H1 (cell line): ENCODE data around the gene C10orf95. TPM values are rescaled to one million over a fixed set of nuclear protein-coding genes. Genes with fewer than 3 reads are reported as not detected.

ENCODE experiments used
- POLR2AphosphoS5 ChIP-seq: IDR thresholded peaks from 2 replicates; pipeline ENCODE4 v1.6.1; 2011; ENCODE audit warnings: low read depth, low read length
- RNF2 ChIP-seq: fragments of 200-900, 300-1000 bp; sonication (generic); IDR thresholded peaks from 2 replicates; pipeline ENCODE4 v1.7.1; 2016; ENCODE audit warnings: borderline replicate concordance, low read depth, mild to moderate bottlenecking, antibody characterized with exemption, low read length; ENCODE audit not compliant: poor library complexity, severe bottlenecking; ENCODE audit errors: missing control alignments
- polyA plus RNA-seq, 7 experiments: library from polyadenylated mRNA; depleted of rRNA in 3 of 7; stranded (reverse) in 5 of 7; unstranded in 2 of 7; fragments of >200 nt in 5 of 7; fragments of 200-250 nt in 2 of 7; gene quantifications; 1 replicate in 5 of 7; 2 replicates in 1 of 7; 4 replicates in 1 of 7; pipeline versions ENCODE4 v1.2.1 to v1.2.3, GENCODE V29; 2011 to 2013; ENCODE audit warnings: missing spikeins in 2 of 7, mixed read lengths in 2 of 7
- total RNA-seq: library from RNA; stranded (reverse); fragmentation: NEBNext Ultra II Directional; extraction: Animal tissue kit (Norgen Biotek cat#: 25700); gene quantifications from 2 replicates; pipeline ENCODE4 v1.2.1, GENCODE V29; 2021

Gene C10orf95
- total and polyA plus RNA-seq, 2 of the 8 experiments (the other 6 are each of a cell fraction or from before 2014, with no cell fraction given), result 0.34 to 0.48 TPM

DNA sequence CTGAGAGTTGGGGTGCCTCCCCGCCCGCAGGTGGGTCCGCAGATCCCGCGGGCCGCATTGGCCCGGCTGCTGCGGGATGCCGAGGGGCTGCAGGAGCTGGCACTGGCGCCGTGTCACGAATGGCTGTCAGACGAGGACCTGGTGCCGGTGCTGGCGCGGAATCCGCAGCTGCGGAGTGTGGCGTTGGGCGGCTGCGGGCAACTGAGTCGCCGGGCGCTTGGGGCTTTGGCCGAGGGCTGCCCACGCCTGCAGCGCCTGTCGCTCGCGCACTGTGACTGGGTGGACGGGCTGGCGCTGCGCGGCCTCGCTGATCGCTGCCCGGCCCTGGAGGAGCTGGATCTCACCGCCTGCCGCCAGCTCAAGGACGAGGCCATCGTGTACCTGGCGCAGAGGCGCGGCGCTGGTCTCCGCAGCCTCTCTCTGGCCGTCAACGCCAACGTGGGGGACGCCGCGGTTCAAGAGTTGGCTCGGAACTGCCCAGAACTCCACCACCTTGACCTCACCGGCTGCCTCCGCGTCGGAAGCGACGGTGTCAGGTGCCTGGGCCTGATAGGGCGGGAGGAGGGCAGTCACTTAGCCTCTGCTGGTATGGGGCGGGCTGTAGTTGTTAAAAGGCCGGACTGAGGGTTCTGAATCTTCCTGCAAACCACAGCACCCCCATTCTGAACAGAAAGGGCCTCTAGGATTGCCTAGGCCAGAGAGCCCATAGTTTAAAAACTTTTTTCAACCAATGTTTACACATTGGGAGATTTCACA is 29.4 kb downstream of the C10orf95 start (continued):
- TF ChIP-seq RNF2 (no peak), POLR2AphosphoS5 (0 out of 2 replicates have a peak, but pooled peaks have one; percentile 14)
